Mesothelial cell of epicardium (in vitro differentiated cells): Measurements from ENCODE around the gene MYNN. TPM values are rescaled to one million over a fixed set of nuclear protein-coding genes. Genes with fewer than 3 reads are reported as not detected.

Experiments used
- DNase-seq, 2 experiments: peaks; one replicate each; pipeline ENCODE4 v3.0.0; 2021; ENCODE audit warnings: low spot score in 2 of 2; ENCODE audit not compliant: unreplicated experiment in 2 of 2
- H3K27ac Mint-ChIP-seq: 2 replicates; pipeline ENCODE4 v1.8.0; 2021; ENCODE audit warnings: mixed read lengths
- H3K27me3 Mint-ChIP-seq: 2 replicates; pipeline ENCODE4 v1.8.0; 2021; ENCODE audit warnings: low read depth, mixed read lengths
- H3K36me3 Mint-ChIP-seq: 2 replicates; pipeline ENCODE4 v1.8.0; 2021; ENCODE audit warnings: mixed read lengths
- H3K4me1 Mint-ChIP-seq: 2 replicates; pipeline ENCODE4 v1.8.0; 2021; ENCODE audit warnings: mixed read lengths
- H3K4me3 Mint-ChIP-seq: 2 replicates; pipeline ENCODE4 v1.8.0; 2021; ENCODE audit warnings: mild to moderate bottlenecking, moderate library complexity, mixed read lengths
- H3K9me3 Mint-ChIP-seq: 2 replicates; pipeline ENCODE4 v1.8.0; 2021; ENCODE audit warnings: mixed read lengths
- total RNA-seq: library from RNA; stranded (reverse); gene quantifications from 3 replicates; pipeline ENCODE4 v1.2.1, GENCODE V29; 2021
- TF ChIP-seq, protein P1 (sequence below): fragments of 200-600 bp; sonication (generic); IDR thresholded peaks from one replicate; pipeline ENCODE4 v1.5.0; 2021; ENCODE audit warnings: antibody characterized with exemption; ENCODE audit not compliant: unreplicated experiment

Gene MYNN
- total RNA-seq, 1 donor from 2014 or later: 17.1 TPM

DNA sequence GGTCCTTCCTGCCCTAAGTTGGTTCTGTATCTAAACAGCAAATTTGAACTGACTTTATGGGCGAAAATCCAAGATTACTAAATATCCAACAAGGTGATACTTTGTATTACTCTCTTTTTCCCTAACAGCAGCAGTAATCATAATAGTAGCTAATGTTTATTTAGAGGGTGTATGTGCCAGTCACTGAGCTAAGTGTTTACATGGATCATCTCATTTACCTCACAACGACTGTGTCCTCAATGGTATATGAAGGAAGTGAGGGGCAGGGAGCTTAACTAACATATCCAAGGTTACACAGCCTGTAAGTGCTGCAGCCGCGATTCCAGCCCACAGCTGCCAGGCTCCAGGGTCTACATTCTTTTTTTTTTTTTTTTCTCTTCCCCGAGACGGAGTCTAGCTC is 49.8 kb downstream of the MYNN start:
- Mint-ChIP-seq H3K9me3 (no peaks in the 10 kb centered on the region), H3K27me3 (no peaks in the 10 kb centered on the region), H3K27ac (no peak overlapping the region), H3K4me1 (peaks cover 30% of the 10 kb centered on the region), H3K4me3 (no peak overlapping the region), H3K36me3 (no peaks in the 10 kb centered on the region)
- no peak for DNase-seq
- TF ChIP-seq, protein P1, sequence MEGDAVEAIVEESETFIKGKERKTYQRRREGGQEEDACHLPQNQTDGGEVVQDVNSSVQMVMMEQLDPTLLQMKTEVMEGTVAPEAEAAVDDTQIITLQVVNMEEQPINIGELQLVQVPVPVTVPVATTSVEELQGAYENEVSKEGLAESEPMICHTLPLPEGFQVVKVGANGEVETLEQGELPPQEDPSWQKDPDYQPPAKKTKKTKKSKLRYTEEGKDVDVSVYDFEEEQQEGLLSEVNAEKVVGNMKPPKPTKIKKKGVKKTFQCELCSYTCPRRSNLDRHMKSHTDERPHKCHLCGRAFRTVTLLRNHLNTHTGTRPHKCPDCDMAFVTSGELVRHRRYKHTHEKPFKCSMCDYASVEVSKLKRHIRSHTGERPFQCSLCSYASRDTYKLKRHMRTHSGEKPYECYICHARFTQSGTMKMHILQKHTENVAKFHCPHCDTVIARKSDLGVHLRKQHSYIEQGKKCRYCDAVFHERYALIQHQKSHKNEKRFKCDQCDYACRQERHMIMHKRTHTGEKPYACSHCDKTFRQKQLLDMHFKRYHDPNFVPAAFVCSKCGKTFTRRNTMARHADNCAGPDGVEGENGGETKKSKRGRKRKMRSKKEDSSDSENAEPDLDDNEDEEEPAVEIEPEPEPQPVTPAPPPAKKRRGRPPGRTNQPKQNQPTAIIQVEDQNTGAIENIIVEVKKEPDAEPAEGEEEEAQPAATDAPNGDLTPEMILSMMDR: no peak

DNA sequence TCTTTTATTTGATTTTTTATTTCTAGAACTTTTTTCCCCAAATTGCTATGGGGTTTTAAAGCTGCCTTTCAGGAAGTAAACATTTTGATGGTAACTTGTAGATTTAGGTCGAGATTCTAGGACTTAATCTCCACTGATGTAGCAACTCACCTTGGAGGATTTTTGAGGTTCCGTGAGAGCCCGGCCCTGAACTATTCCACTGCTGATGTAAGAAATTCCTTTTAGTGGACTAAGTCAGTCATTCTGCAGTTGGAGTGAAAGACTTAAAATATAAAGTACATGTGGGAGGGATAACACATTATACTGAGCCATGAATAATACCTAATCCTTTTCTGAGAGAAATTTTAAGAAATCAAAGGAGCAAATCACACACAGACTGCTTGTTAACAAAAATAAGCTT is 52.1 kb downstream of the MYNN start:
- Mint-ChIP-seq H3K27ac (no peak overlapping the region), H3K9me3 (no peaks in the 10 kb centered on the region), H3K36me3 (no peaks in the 10 kb centered on the region), H3K4me3 (no peak overlapping the region), H3K27me3 (no peaks in the 10 kb centered on the region), H3K4me1 (peaks cover 9% of the 10 kb centered on the region)
- DNase-seq: no peak
- TF ChIP-seq, protein P1: no peak

DNA sequence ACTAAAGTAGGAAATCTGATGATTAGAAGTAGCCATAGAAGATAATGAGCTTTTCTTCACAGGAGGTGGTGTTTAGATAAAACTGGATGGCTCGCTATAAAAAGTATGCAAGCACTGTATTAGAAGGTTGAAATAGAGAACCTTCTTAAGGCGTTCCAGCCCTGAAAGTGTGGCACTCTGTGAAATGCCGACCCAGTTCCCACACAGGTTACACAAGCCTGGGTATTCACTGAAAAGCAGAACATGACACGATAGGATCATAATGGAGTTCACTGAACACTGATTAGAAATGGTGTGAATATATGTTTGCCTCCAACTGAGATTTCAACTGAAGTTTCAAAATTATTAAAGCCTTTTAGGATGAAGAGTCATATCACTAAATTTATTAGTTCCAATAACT is 54.5 kb downstream of the MYNN start:
- Mint-ChIP-seq H3K9me3 (no peaks in the 10 kb centered on the region), H3K27ac (no peak overlapping the region), H3K4me3 (no peak overlapping the region), H3K27me3 (no peaks in the 10 kb centered on the region), H3K36me3 (no peaks in the 10 kb centered on the region), H3K4me1 (peaks cover 1% of the 10 kb centered on the region)
- DNase-seq: no peak
- TF ChIP-seq, protein P1: no peak

DNA sequence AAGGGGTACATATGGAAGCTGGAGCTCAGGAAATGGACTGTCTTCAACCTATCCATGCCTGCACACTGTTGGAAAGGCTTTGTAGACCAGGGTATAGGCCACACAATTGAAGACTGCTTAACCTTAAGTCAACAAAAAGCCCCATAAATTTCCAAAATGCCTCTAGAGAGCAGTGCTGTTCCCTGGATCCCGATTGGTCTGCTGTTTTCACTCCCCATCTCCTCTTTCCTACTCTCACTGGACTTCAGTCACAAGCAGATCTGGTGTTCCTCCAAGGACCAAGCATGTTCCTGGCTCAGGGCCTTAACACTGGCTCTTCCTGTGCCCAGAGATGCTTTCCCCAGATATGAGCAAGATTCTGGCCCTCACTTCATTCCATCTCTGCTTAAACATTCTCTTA is 62.3 kb downstream of the MYNN start:
- TF ChIP-seq, protein P1: no peak
- no peak overlapping the region for H3K4me3 Mint-ChIP-seq
- no peaks in the 10 kb centered on the region for H3K27me3 Mint-ChIP-seq
- no peaks in the 10 kb centered on the region for H3K36me3 Mint-ChIP-seq
- no peaks in the 10 kb centered on the region for H3K9me3 Mint-ChIP-seq
- no peak overlapping the region for H3K27ac Mint-ChIP-seq
- H3K4me1 Mint-ChIP-seq: no peaks in the 10 kb centered on the region
- DNase-seq: no peak

DNA sequence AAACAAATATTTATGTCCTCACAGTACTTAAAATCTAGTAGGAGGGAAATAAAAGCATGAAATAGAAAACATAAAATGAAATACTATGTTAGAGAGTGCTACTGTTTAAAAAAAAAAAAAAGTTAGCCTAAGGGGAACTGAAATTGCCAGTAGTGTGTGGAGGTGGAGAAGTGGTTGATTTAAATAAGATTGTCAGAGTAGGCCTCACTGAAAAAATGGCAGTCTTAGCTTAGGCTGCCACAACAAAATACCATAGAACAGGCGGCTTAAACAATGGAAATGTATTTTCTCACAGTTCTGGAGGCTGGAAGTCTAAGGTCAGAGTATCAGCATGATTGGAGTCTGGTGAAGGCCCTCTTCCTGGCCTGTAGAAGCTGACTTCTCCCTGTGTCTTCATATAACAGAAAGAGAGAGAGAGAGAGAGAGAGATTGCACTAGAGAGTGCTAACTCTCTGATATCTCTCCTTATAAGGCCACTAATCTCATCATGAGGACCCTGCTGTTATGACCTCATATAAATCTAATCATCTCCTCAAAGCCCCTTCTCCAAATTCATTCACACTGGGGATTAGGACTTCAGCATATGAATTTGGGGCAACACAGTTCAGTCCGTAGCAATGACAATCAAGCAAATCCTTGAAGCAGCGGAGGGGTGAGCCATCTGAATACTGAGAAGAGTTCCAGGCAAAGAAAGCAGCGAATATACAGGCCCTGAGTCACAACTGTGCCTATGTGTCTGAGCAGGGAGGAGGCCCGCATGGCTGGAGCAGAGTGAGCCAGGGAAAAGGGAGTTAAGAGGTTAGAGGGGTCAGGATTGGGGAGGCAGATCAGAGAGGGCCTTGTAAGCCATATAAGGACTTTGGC is 63.1 kb downstream of the MYNN start:
- Mint-ChIP-seq H3K4me3 (no peak overlapping the region), H3K4me1 (peaks cover 6% of the 10 kb centered on the region), H3K9me3 (no peaks in the 10 kb centered on the region), H3K36me3 (no peaks in the 10 kb centered on the region), H3K27me3 (no peaks in the 10 kb centered on the region), H3K27ac (no peak overlapping the region)
- DNase-seq: no peak
- TF ChIP-seq, protein P1: no peak
